GM12878 (cell line): ENCODE results near the gene HK1. TPM values are rescaled to one million over a fixed set of nuclear protein-coding genes. Genes with fewer than 3 reads are reported as not detected.
A peak's percentile ranks its signal among the peaks of the same experiment; 100 is the strongest.

Source experiments
- E2F4 ChIP-seq: IDR thresholded peaks from 2 replicates; pipeline ENCODE4 v1.6.1; 2012; ENCODE audit warnings: low read depth, low read length, improper control_type of control experiment
- FOXK2 ChIP-seq: fragments of 450-650 bp; IDR thresholded peaks from 2 replicates; pipeline ENCODE4 v1.6.1; 2017; ENCODE audit warnings: mild to moderate bottlenecking, moderate library complexity
- NFYA ChIP-seq: IDR thresholded peaks from 2 replicates; pipeline ENCODE4 v1.6.1; 2011; ENCODE audit warnings: low read depth, mild to moderate bottlenecking, low read length, improper control_type of control experiment, borderline replicate concordance
- SMC3 ChIP-seq: IDR thresholded peaks from 2 replicates; pipeline ENCODE4 v1.6.1; 2011; ENCODE audit warnings: low read length, improper control_type of control experiment, borderline replicate concordance
- SPI1 ChIP-seq: IDR thresholded peaks from 2 replicates; pipeline ENCODE4 v1.6.1; 2011; ENCODE audit warnings: low read depth, mild to moderate bottlenecking, low read length, moderate library complexity, borderline replicate concordance; ENCODE audit not compliant: insufficient read depth
- SUZ12 ChIP-seq: fragments of 200-600 bp; sonication (generic); IDR thresholded peaks from one replicate; pipeline ENCODE4 v1.6.1; 2018; ENCODE audit warnings: antibody characterized with exemption, mild to moderate bottlenecking; ENCODE audit not compliant: unreplicated experiment
- ZBTB33 ChIP-seq: fragments of 450-650 bp; IDR thresholded peaks from 2 replicates; pipeline ENCODE4 v1.6.1; 2017; ENCODE audit warnings: mild to moderate bottlenecking
- ZNF687 ChIP-seq: fragments of 450-650 bp; IDR thresholded peaks from 2 replicates; pipeline ENCODE4 v1.6.1; 2017; ENCODE audit warnings: mild to moderate bottlenecking, moderate library complexity
- polyA plus RNA-seq, 11 experiments: library from polyadenylated mRNA; depleted of rRNA in 4 of 11; unstranded in 6 of 11; stranded (reverse) in 5 of 11; fragments of >200 nt; fragmentation: Nextera tagmentation in 4 of 11; fragmentation: Illumina TruSeq in 1 of 11; extraction: Ambion mirVana in 4 of 11; extraction: Trizol in 1 of 11; gene quantifications; 1 replicate in 1 of 11; 2 replicates in 10 of 11; pipeline versions ENCODE4 v1.2.1 to v1.2.3, GENCODE V29; 2011 to 2016; ENCODE audit warnings: inconsistent platforms in 2 of 11, missing spikeins in 2 of 11, low read depth in 1 of 11
- total RNA-seq, 4 experiments: library from RNA; depleted of rRNA in 3 of 4; stranded (reverse); fragments of >200 nt in 3 of 4; fragmentation: Illumina TruSeq in 1 of 4; extraction: Trizol in 1 of 4; gene quantifications; 2 replicates each; pipeline versions ENCODE4 v1.2.1 to v1.2.3, GENCODE V29; 2013 to 2021

Gene HK1
- total and polyA plus RNA-seq, 10 of the 15 experiments (the other 5 are each of a cell fraction or from before 2014, with no cell fraction given) = 3.4 to 77.3 (median 46.6) TPM

DNA sequence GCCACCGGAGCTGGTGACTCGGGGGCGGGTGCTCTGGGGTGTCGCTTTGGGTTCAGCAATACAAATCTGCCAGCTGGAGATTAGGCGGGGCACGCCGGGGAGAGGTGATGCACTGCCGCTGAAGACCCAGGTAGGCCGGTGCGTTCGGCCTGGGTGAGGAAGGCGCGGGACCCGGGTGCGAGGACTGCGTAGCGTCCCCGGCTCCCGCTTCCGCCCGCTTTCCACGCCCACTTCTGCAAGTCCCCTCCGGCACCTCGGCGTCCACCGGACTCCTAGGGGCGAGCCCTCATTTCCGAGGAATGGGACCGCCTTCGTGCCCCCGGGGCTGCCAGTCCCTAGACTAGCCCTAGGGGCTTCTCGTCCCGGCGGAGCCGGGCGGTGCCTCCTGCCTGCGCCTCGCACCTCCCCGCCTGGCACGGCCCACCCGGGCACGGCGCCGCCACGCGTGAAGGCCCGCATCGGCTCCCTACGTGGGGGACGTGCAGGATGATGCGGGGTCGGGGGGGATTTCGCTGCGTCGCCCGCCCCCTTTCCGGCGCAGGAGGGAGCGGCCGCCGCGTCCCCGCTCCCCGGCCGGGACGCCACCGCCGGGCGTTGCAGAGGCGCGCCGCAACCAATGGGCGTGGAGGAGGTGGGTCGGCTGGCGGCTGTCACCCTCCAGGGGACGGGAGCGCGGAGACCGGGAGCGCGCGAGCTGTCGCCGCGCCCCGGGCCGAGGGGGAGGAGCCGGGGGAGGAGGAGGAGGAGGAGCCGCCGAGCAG, 40.0 kb downstream of the HK1 start (continued):
- peak; percentile 97 for TF ChIP-seq ZNF687
- TF ChIP-seq SUZ12 = no peak
- TF ChIP-seq E2F4 = no peak
- TF ChIP-seq ZBTB33 = no peak
- no peak for TF ChIP-seq SMC3
- no peak for TF ChIP-seq FOXK2
- TF ChIP-seq SPI1 = no peak
- TF ChIP-seq NFYA = no peak
